Ovary (tissue), 10 donors: Measurements from ENCODE around the gene KRTAP5-10. TPM values are rescaled to one million over a fixed set of nuclear protein-coding genes. Genes with fewer than 3 reads are reported as not detected.

Source experiments
- DNase-seq, 5 donors: peaks; one replicate each; pipeline ENCODE4 v3.0.0-alpha.2; 2019 to 2020
- H3K27ac ChIP-seq, 2 donors: fragments of 200-600 bp; one replicate each; pipeline versions ENCODE4 v1.5.1 to v1.8.0; 2019 to 2022
- H3K27me3 ChIP-seq: fragments of 200-600 bp; one replicate; pipeline ENCODE4 v1.8.0; 2022
- H3K36me3 ChIP-seq: fragments of 200-600 bp; sonication (generic); one replicate; pipeline ENCODE4 v1.5.1; 2019
- H3K4me1 ChIP-seq: one replicate; pipeline ENCODE4 v1.8.1; 2013; ENCODE audit warnings: mild to moderate bottlenecking, moderate library complexity; ENCODE audit not compliant: insufficient read depth
- H3K4me3 ChIP-seq: fragments of 200-600 bp; sonication (generic); one replicate; pipeline ENCODE4 v1.5.1; 2017
- H3K9me3 ChIP-seq, 2 donors: fragments of 200-600 bp in 1 of 2; sonication (generic) in 1 of 2; one replicate each; pipeline versions ENCODE4 v1.5.1 to v1.8.1; 2013 to 2019; ENCODE audit warnings: mild to moderate bottlenecking in 1 of 2, moderate library complexity in 1 of 2
- CTCF ChIP-seq, 3 donors: fragments of 450-650 bp in 2 of 3; fragments of 200-600 bp in 1 of 3; IDR thresholded peaks; one replicate each; pipeline versions ENCODE4 v1.5.1 to v1.8.0; 2016 to 2022; ENCODE audit warnings: antibody characterized with exemption in 3 of 3, mild to moderate bottlenecking in 1 of 3
- EP300 ChIP-seq: sonication (generic); formaldehyde crosslinking; IDR thresholded peaks from one replicate; pipeline ENCODE4 v1.6.1; 2017; ENCODE audit warnings: antibody characterized with exemption
- POLR2A ChIP-seq: fragments of 450-650 bp; IDR thresholded peaks from one replicate; pipeline ENCODE4 v1.6.1; 2017; ENCODE audit warnings: antibody characterized with exemption, mild to moderate bottlenecking, moderate library complexity
- WGBS, 3 donors: extraction: QIAGEN DNeasy Blood & Tissue Kit in 1 of 3; methylation state at CpG; one replicate each; pipeline versions ENCODE4 v1.1.5 to v1.1.7; 2013 to 2017; 5-methylcytosine and 5-hydroxymethylcytosine counted together
- intact Hi-C, 4 donors: fragments of 100-400 bp; cut with DNase I; formaldehyde crosslinking; loops; one replicate each; pipeline versions ENCODE4 v1.11.0 to v1.15.1; 2022 to 2023
- long read RNA-seq, 3 donors: library from polyadenylated mRNA in 2 of 3; unstranded in 2 of 3; transcript quantifications; one replicate each; pipeline ENCODE4 v2.0.0 and lab custom pipeline, GENCODE V29; 2021 to 2026
- polyA plus RNA-seq, 2 donors: library from polyadenylated mRNA; stranded (reverse); fragments of 200-250 nt in 1 of 2; fragments of 350-450 nt in 1 of 2; fragmentation: Illumina TruSeq in 1 of 2; extraction: RNeasy Lipid Tissue Mini Kit (QIAGEN cat#74804) in 1 of 2; gene quantifications; one replicate each; pipeline ENCODE4 v1.2.3, GENCODE V29; 2013 to 2014
- total RNA-seq, 7 donors: library from RNA; depleted of rRNA in 2 of 7; stranded (reverse); fragments of >200 nt in 2 of 7; fragmentation: NEBNext Ultra II Directional in 3 of 7; extraction: Animal tissue kit (Norgen Biotek cat#: 25700) in 3 of 7; gene quantifications; one replicate each; pipeline versions ENCODE4 v1.1.0 to v1.2.4, GENCODE V29; 2016 to 2023
- donor health status: DM: no; HTN: no; CAD: no; lungs with moderate emphysema.
- donor health status: DM: no; HTN: no; CAD: no.
- donor health status: Bipolar disorder and iron deficiency.
- donor health status: DM: yes; HTN: yes; CAD: no.
- donor health status: DM: no; HTN: no; CAD: no.
- donor health status: DM: yes; HTN: yes; CAD: no.

Gene KRTAP5-10, protein sequence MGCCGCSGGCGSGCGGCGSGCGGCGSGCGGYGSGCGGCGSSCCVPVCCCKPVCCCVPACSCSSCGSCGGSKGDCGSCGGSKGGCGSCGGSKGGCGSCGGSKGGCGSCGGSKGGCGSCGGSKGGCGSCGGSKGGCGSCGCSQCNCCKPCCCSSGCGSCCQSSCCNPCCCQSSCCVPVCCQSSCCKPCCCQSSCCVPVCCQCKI
- total RNA-seq, result under 1 TPM in 2 of 7 donors, not detected in 5; 0.18 to 0.35 TPM
- not detected for polyA plus RNA-seq
- long read RNA-seq, donor 1, result 0 reads
- long read RNA-seq, donor 2, result 0 reads
- long read RNA-seq, donor 3, result 0 reads

GRCh38 chr11:71565263-71565662 lies at the start of gene KRTAP5-10:
TSS of gene KRTAP5-10 (plus strand) at chr11:71565563. CDS start at chr11:71565588, 25 bp downstream.
- no peak for TF ChIP-seq CTCF (IDR thresholded peaks at IDR 0.05)
- Histone ChIP-seq H3K9me3 (no peaks in the 10 kb centered on the region), H3K27me3 (no peaks in the 10 kb centered on the region), H3K4me1 (no peaks in the 10 kb centered on the region), H3K27ac (no peak within 1 kb of the TSS), H3K4me3 (no peak within 1 kb of the TSS), H3K36me3 (no peaks in the 10 kb centered on the region)
- 31 to 38% (median 32%) methylated on average over 2 to 5 of the region's 5 CpGs for WGBS, 3 donors
- DNase-seq, result no peak
- intact Hi-C loops, result no loop called here

GRCh38 chr11:71518506-71519471 lies 46.6 kb upstream of the KRTAP5-10 start:
- Histone ChIP-seq H3K4me1 (no peaks in the 10 kb centered on the region), H3K27ac (no peak overlapping the region), H3K9me3 (no peaks in the 10 kb centered on the region), H3K27me3 (no peaks in the 10 kb centered on the region), H3K4me3 (no peak overlapping the region), H3K36me3 (no peaks in the 10 kb centered on the region)
- no peak for TF ChIP-seq EP300
- no peak for TF ChIP-seq POLR2A
- no peak for TF ChIP-seq CTCF (IDR thresholded peaks at IDR 0.05)
- 92 to 94% (median 93%) methylated on average over 44 to 55 of the region's 55 CpGs for WGBS, 3 donors
- DNase-seq, result no peak
- intact Hi-C loops, result no loop called here

DNA sequence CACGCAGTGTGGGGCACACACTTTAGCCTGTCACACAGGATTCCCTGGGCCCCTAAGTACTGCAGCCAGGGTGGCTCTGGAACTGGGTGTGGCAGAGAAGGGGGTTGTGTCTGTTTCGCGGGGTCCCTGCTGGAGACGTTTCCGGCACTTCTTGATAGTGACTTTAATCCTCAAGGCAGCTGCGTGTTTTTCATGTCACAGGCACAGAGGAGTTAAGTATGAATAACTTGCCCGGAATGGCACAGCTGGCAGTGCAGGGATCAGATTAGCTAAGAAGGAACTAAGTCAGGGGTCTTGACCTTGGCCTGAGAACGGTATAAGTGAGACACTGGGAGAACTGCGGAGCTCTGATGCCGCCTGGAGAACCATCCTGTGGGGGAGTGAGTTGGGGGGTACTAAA lies 45.8 kb upstream of the KRTAP5-10 start:
- Histone ChIP-seq H3K4me1 (no peaks in the 10 kb centered on the region), H3K36me3 (no peaks in the 10 kb centered on the region), H3K4me3 (no peak overlapping the region), H3K27me3 (no peaks in the 10 kb centered on the region), H3K27ac (no peak overlapping the region), H3K9me3 (no peaks in the 10 kb centered on the region)
- 55 to 69% (median 55%) methylated on average over 10 of the region's 10 CpGs for WGBS, 3 donors
- no peak for DNase-seq
- intact Hi-C loops, result no loop called here
- TF ChIP-seq POLR2A (no peak), CTCF (IDR thresholded peaks at IDR 0.05) (no peak), EP300 (no peak)

DNA sequence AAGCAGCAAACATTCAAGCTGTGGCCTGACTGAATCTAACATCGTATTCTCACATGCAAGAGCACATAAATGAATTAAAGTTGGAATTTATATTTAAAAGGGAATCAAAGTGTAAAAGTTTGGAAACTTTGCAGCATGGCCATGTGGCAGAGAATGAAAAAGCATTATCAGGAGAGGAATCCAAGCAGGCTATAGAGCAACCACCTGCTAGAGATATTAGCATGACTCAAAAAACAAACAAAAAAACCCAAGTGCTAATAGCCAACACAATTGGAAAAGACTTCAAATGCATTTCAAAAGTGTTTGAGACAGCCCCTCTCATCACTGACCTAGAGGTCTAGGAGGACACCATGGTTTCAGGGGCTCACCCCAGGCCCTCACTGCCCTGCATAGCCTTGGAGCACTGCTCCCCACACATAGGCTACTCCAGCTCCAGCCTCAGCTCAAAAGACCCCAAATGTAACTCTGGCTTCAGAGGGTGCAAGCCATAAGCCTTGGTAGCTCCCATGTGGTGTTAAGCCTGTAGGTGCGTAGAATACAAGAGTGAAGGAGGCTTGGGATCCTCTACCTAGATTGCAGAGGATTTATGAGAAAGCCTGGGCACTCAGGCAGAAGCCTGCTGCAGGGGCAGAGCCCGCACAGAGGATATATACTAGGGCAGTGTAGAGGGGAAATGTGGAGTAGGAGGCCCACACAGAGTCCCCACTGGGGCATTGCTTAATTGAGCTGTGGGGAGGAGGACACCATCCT lies 40.0 kb upstream of the KRTAP5-10 start:
- 65 to 83% (median 78%) methylated on average over 3 of the region's 3 CpGs for WGBS, 3 donors
- no peak overlapping the region for H3K27ac ChIP-seq
- DNase-seq, result no peak
- H3K36me3 ChIP-seq, result no peaks in the 10 kb centered on the region
- intact Hi-C loops, result no loop called here
- H3K27me3 ChIP-seq, result no peaks in the 10 kb centered on the region
- H3K4me3 ChIP-seq, result no peak overlapping the region
- no peak for TF ChIP-seq CTCF (IDR thresholded peaks at IDR 0.05)
- H3K4me1 ChIP-seq, result no peaks in the 10 kb centered on the region
- H3K9me3 ChIP-seq, result no peaks in the 10 kb centered on the region
